Mesothelial cell of epicardium (in vitro differentiated cells): Measurements from ENCODE around the gene KCNC4. TPM values are rescaled to one million over a fixed set of nuclear protein-coding genes. Genes with fewer than 3 reads are reported as not detected.

Experiments
- DNase-seq, 2 experiments: peaks; one replicate each; pipeline ENCODE4 v3.0.0; 2021; ENCODE audit warnings: low spot score in 2 of 2; ENCODE audit not compliant: unreplicated experiment in 2 of 2
- H3K27ac Mint-ChIP-seq: 2 replicates; pipeline ENCODE4 v1.8.0; 2021; ENCODE audit warnings: mixed read lengths
- H3K27me3 Mint-ChIP-seq: 2 replicates; pipeline ENCODE4 v1.8.0; 2021; ENCODE audit warnings: low read depth, mixed read lengths
- H3K36me3 Mint-ChIP-seq: 2 replicates; pipeline ENCODE4 v1.8.0; 2021; ENCODE audit warnings: mixed read lengths
- H3K4me1 Mint-ChIP-seq: 2 replicates; pipeline ENCODE4 v1.8.0; 2021; ENCODE audit warnings: mixed read lengths
- H3K4me3 Mint-ChIP-seq: 2 replicates; pipeline ENCODE4 v1.8.0; 2021; ENCODE audit warnings: mild to moderate bottlenecking, moderate library complexity, mixed read lengths
- H3K9me3 Mint-ChIP-seq: 2 replicates; pipeline ENCODE4 v1.8.0; 2021; ENCODE audit warnings: mixed read lengths
- CTCF ChIP-seq: fragments of 200-600 bp; sonication (generic); IDR thresholded peaks from one replicate; pipeline ENCODE4 v1.5.0; 2021; ENCODE audit warnings: antibody characterized with exemption; ENCODE audit not compliant: unreplicated experiment
- total RNA-seq: library from RNA; stranded (reverse); gene quantifications from 3 replicates; pipeline ENCODE4 v1.2.1, GENCODE V29; 2021

Gene KCNC4
- 4.5 to 5.4 TPM (median 5.1 TPM) in 3 replicates for total RNA-seq

- no peak for TF ChIP-seq CTCF
- H3K36me3 Mint-ChIP-seq, result no peaks in the 10 kb centered on the region
- H3K4me1 Mint-ChIP-seq, result peaks cover 20% of the 10 kb centered on the region
- DNase-seq, result peak in 1 of 2 experiments; percentile 50
- peaks cover 69% of the 10 kb centered on the region for H3K27me3 Mint-ChIP-seq
- H3K27ac Mint-ChIP-seq, result no peak within 1 kb of the TSS
- no peaks in the 10 kb centered on the region for H3K9me3 Mint-ChIP-seq
- peak within 1 kb of the TSS; percentile 84 for H3K4me3 Mint-ChIP-seq
Measured at GRCh38 chr1:110209715-110210603, at the start of gene KCNC4. Gene KCNC4, plus strand, starts transcription at chr1:110210314. Its CDS starts 1,186 bp downstream, at chr1:110211500.

GRCh38 chr1:110160538-110161100, 49.5 kb upstream of the KCNC4 start:
- Mint-ChIP-seq H3K36me3 (no peaks in the 10 kb centered on the region), H3K4me1 (peaks cover 10% of the 10 kb centered on the region), H3K4me3 (no peak overlapping the region), H3K27me3 (peaks cover 73% of the 10 kb centered on the region), H3K27ac (no peak overlapping the region), H3K9me3 (no peaks in the 10 kb centered on the region)
- no peak for TF ChIP-seq CTCF
- no peak for DNase-seq

GRCh38 chr1:110161165-110161564, 48.9 kb upstream of the KCNC4 start:
- Mint-ChIP-seq H3K36me3 (no peaks in the 10 kb centered on the region), H3K27me3 (peaks cover 68% of the 10 kb centered on the region)

GRCh38 chr1:110161849-110162248, 48.3 kb upstream of the KCNC4 start:
- peaks cover 64% of the 10 kb centered on the region for H3K27me3 Mint-ChIP-seq
- H3K27ac Mint-ChIP-seq, result no peak overlapping the region
- no peak for DNase-seq
- H3K9me3 Mint-ChIP-seq, result no peaks in the 10 kb centered on the region
- H3K36me3 Mint-ChIP-seq, result no peaks in the 10 kb centered on the region
- peaks cover 10% of the 10 kb centered on the region for H3K4me1 Mint-ChIP-seq
- H3K4me3 Mint-ChIP-seq, result no peak overlapping the region
- no peak for TF ChIP-seq CTCF

More at GRCh38 chr1:110161165-110161564, 48.9 kb upstream of the KCNC4 start:
- no peak for DNase-seq
- Mint-ChIP-seq H3K4me1 (peaks cover 10% of the 10 kb centered on the region), H3K9me3 (no peaks in the 10 kb centered on the region), H3K4me3 (no peak overlapping the region), H3K27ac (no peak overlapping the region)
- TF ChIP-seq CTCF, result no peak

- Mint-ChIP-seq H3K27me3 (peaks cover 65% of the 10 kb centered on the region), H3K4me3 (no peak overlapping the region), H3K27ac (no peak overlapping the region), H3K36me3 (no peaks in the 10 kb centered on the region), H3K4me1 (peaks cover 10% of the 10 kb centered on the region), H3K9me3 (no peaks in the 10 kb centered on the region)
- no peak for DNase-seq
- no peak for TF ChIP-seq CTCF
Measured at GRCh38 chr1:110163591-110163990, 46.5 kb upstream of the KCNC4 start.
